NCI-H2107 (cell line): Measurements from ENCODE around the gene ZNF653.
"Not testable (repeated sequence)": the region's sequence is repeated elsewhere in the genome, so short reads cannot be mapped to it uniquely, and the experiment has no call there.

Experiments
- DNase-seq: peaks from one replicate; lab custom pipeline; 2025; lab: John Stamatoyannopoulos, UW

The ZNF653 gene

GRCh38 chr19:11456659-11457058, 49.0 kb downstream of the ZNF653 start:
- no peak for DNase-seq

- DNase-seq = not testable (repeated sequence)
Measured at GRCh38 chr19:11455233-11455554, 50.4 kb downstream of the ZNF653 start.

- DNase-seq = no peak
Measured at GRCh38 chr19:11453468-11454341, 51.9 kb downstream of the ZNF653 start.

GRCh38 chr19:11452620-11453310, 52.9 kb downstream of the ZNF653 start:
- no peak for DNase-seq

- no peak for DNase-seq
Measured at GRCh38 chr19:11451871-11452619, 53.6 kb downstream of the ZNF653 start.

GRCh38 chr19:11451327-11451870, 54.2 kb downstream of the ZNF653 start:
- DNase-seq = no peak

- no peak for DNase-seq
Measured at GRCh38 chr19:11450570-11451326, 54.9 kb downstream of the ZNF653 start.

GRCh38 chr19:11448923-11449554, 56.6 kb downstream of the ZNF653 start:
- DNase-seq = no peak

GRCh38 chr19:11448410-11448809, 57.2 kb downstream of the ZNF653 start:
- DNase-seq = no peak

GRCh38 chr19:11447347-11448262, 58.0 kb downstream of the ZNF653 start:
- DNase-seq = no peak

GRCh38 chr19:11446652-11447301, 58.9 kb downstream of the ZNF653 start:
- DNase-seq = no peak

- no peak for DNase-seq
Measured at GRCh38 chr19:11446271-11446651, 59.4 kb downstream of the ZNF653 start.

- no peak for DNase-seq
Measured at GRCh38 chr19:11445141-11445540, 60.5 kb downstream of the ZNF653 start.

GRCh38 chr19:11444059-11444458, 61.6 kb downstream of the ZNF653 start:
- DNase-seq = no peak

- no peak for DNase-seq
Measured at GRCh38 chr19:11437955-11438354, 67.7 kb downstream of the ZNF653 start.

- DNase-seq = no peak
Measured at GRCh38 chr19:11435833-11436313, 69.8 kb downstream of the ZNF653 start.

GRCh38 chr19:11435057-11435832, 70.4 kb downstream of the ZNF653 start, which contains the start of the genes ODAD3 and PRKCSH:
ODAD3 (minus strand) TSS chr19:11435121; CDS start chr19:11435016, 105 bp downstream.
PRKCSH (plus strand) TSS chr19:11435635; CDS start chr19:11436118, 483 bp downstream.
- DNase-seq = peak; percentile 97

GRCh38 chr19:11434703-11435056, 71.0 kb downstream of the ZNF653 start:
- no peak for DNase-seq
